GM12892 (cell line): Measurements from ENCODE around the gene CACNA2D3.

Experiments
- DNase-seq: peaks from one replicate; pipeline ENCODE4 v3.0.0; 2011; ENCODE audit not compliant: insufficient read length
- FAIRE-seq: peaks from 2 replicates; lab custom pipeline; 2011; peaks lifted over from hg19 to GRCh38; lab: Jason Lieb, UNC
- POLR2A ChIP-seq: IDR thresholded peaks from 2 replicates; pipeline ENCODE4 v1.6.1; 2011; ENCODE audit warnings: low read depth, low read length, control low read depth
- POLR2AphosphoS5 ChIP-seq: IDR thresholded peaks from 2 replicates; pipeline ENCODE4 v1.6.1; 2011; ENCODE audit warnings: low read depth, low read length, control low read depth
- TAF1 ChIP-seq: IDR thresholded peaks from 2 replicates; pipeline ENCODE4 v1.6.1; 2011; ENCODE audit warnings: low read depth, mild to moderate bottlenecking, control low read depth, low read length, borderline replicate concordance

Gene CACNA2D3

DNA sequence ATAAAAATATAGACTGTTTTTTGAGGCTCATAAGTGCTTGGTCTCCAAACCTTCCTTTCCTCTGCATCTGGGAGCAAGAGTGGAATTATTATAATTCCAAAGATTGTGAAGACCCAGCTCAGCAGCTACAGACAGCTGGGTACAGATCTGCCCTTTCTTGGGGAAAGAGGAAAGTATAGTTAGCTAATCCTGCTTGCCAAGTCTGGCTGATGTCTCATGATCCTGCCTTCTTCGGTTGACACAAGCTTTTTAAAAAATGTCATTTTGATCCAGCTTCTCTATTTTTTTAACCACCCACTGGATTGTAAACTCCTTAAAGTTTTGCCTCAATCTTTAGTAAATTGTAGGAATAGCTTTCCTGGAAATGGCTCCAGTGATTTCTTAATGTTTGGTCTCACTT, 624.4 kb downstream of the CACNA2D3 start:
- no peak for TF ChIP-seq POLR2A
- TF ChIP-seq POLR2AphosphoS5 = no peak
- no peak for TF ChIP-seq TAF1
- FAIRE-seq = no peak
- DNase-seq = no peak

DNA sequence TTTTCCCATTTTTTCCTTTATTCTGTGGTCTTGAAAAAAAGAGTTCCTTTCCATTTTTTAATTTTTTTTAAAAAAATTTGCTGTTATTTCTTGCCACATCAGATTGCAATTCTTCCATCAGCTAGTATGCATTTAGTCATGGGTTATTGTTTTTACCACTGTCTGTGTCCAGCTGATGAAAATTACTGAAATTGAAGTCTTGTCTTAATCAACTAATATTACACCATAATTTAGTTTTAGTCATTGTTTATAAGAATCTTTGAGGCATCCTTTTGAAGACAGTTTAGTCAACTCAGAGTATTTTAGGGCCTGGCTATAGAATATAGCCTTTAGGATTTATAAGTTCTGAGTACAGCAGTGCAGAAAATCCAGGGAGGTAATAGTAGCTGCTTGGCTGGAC, 633.4 kb downstream of the CACNA2D3 start:
- DNase-seq (no peak), FAIRE-seq (no peak)
- TF ChIP-seq POLR2AphosphoS5 = no peak
- TF ChIP-seq TAF1 = no peak
- no peak for TF ChIP-seq POLR2A

DNA sequence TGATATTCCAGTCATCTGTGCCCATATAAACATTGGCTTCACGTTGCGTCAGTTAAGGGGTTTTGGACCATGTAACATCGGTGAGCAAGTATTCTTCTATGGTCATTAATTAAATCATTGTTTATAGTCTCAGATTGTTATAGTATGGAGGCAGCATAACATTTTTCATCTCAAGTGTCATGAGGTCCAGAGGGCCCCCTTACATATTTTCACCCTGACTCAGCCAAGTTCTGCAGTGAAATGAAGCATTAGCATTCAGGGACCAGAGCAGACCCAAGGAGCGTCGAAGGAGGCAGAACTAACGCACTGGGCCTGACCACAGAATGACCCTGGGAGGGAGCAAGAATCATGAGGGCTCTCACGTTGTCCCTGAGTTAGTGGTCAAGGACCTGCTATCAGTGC, 634.0 kb downstream of the CACNA2D3 start:
- FAIRE-seq = no peak
- TF ChIP-seq POLR2A (no peak), TAF1 (no peak), POLR2AphosphoS5 (no peak)
- DNase-seq = no peak

- FAIRE-seq = no peak
- TF ChIP-seq POLR2A (no peak), TAF1 (no peak), POLR2AphosphoS5 (no peak)
- no peak for DNase-seq
Observed at GRCh38 chr3:54758461-54758860, 636.1 kb downstream of the CACNA2D3 start.

DNA sequence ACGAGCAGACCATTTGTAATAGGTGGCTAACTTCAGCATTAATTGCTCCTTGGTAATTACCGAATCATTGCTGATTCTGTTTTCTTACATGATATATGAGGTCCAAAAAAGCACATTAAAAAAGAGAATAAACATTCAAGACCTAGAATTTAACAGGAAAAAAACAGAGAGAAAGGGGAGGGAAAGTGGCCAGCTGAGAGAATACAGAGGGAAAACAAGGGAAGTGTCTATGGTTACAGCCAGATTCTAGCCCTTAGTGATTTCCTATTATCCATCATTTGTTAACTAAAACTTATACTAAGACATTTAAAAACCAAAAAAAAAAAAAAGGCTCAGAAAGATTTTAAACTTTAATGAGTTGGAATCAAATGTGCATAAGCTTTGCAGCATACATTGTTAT, 636.8 kb downstream of the CACNA2D3 start:
- FAIRE-seq = no peak
- no peak for DNase-seq
- TF ChIP-seq TAF1 = no peak
- TF ChIP-seq POLR2AphosphoS5 = no peak
- no peak for TF ChIP-seq POLR2A

DNA sequence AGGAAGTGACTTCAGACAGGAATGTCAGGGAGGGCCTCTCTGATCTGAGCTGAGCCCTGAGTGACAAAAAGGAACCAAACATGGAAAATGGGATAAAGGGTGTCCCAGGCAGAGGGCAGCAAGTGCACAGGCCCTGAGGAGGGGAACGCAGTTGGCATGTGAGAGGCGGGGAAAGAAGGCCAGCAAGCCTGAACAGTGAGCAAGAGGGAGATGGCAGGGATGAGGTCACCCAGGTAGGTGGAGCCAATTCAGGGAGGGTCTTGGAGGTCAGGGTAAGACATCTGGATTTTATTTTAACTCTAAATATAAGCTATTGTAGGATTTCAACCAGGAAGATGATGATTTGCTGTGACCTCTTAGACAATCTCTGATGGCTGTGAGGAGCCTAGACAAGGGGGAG, 637.8 kb downstream of the CACNA2D3 start:
- TF ChIP-seq POLR2A = no peak
- no peak for TF ChIP-seq POLR2AphosphoS5
- TF ChIP-seq TAF1 = no peak
- no peak for DNase-seq
- FAIRE-seq = no peak

GRCh38 chr3:54761637-54762036, 639.3 kb downstream of the CACNA2D3 start:
- no peak for TF ChIP-seq POLR2AphosphoS5
- no peak for TF ChIP-seq POLR2A
- no peak for TF ChIP-seq TAF1
- DNase-seq (no peak), FAIRE-seq (no peak)

DNA sequence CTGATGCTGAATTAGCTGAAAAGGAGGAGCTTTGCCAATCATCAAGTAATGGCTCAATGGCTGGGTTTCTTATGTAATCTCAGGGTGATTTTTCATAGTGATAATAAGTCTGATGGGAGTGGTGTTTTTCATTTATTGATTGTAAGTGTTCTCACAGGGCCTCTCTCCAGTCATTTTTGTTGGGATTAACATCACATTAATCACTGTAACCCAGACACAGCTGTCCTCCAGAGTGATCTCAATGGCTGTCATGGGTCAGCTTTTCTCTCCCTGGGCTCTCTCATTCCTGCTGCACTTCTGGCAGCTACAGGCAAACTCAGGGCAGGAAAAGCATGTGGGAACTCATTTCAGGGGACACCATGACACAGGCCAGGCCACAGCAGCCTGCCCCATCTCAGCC, 642.6 kb downstream of the CACNA2D3 start:
- TF ChIP-seq TAF1 (no peak), POLR2AphosphoS5 (no peak), POLR2A (no peak)
- DNase-seq = no peak
- FAIRE-seq = no peak

DNA sequence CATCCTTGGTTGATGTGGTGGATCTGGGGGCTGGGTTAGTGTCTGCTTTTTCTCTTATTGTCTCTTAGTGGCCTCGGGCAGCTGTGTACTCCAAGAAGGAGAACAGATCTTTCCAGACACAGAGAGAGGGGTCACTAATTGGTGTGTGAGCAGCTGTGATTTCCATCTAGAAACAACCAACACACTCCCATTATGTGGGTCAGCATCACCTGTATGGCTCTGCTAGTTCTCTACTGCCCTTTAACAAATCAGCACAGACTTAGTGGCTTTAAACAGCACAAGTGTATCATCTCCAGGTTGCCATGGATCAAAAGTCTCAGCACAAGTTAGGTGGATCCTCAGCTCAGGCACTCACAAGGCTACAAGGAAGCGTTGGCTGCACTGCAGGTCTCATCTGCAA, 648.7 kb downstream of the CACNA2D3 start:
- DNase-seq (no peak), FAIRE-seq (no peak)
- TF ChIP-seq TAF1 (no peak), POLR2A (no peak), POLR2AphosphoS5 (no peak)

DNA sequence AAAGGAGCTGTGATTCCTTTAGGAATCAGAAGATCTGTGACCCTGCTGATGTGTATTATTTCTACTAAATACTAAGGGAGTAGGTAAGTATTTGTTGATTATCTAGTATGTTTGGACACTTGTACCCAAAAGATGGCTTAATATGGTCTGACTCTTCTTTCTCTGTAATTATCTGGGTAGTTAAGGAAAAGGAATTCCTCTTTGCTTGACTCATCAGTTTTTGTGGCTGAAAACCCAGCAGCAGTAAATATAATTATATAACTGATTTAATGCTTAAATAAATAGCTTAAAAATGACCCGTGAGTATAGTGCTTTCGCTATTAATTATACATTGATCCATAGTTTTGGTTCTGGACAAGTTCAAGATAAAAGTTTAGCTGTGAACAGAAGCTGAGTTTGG, 649.7 kb downstream of the CACNA2D3 start:
- FAIRE-seq (no peak), DNase-seq (no peak)
- no peak for TF ChIP-seq POLR2A
- no peak for TF ChIP-seq POLR2AphosphoS5
- TF ChIP-seq TAF1 = no peak

DNA sequence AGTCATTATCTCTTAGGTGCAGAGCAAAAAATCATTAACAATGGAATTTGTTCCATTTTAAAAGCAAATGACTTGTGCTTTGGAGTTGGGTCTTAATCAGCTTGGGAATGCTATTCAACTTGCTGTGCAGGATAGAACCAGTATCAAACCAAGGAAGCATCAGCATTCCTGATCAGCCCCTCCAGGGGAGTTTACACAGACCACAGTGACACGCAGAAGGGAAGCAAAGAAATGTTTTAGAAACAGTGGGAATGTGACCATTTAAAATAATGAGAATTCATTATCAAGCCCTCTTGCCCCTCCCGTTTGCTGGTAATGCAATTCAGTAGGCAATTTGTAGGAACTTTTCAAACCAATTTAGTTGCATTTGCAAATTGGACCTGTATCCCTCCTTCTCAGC, 650.4 kb downstream of the CACNA2D3 start:
- no peak for DNase-seq
- no peak for FAIRE-seq
- TF ChIP-seq POLR2A = no peak
- no peak for TF ChIP-seq TAF1
- TF ChIP-seq POLR2AphosphoS5 = no peak

DNA sequence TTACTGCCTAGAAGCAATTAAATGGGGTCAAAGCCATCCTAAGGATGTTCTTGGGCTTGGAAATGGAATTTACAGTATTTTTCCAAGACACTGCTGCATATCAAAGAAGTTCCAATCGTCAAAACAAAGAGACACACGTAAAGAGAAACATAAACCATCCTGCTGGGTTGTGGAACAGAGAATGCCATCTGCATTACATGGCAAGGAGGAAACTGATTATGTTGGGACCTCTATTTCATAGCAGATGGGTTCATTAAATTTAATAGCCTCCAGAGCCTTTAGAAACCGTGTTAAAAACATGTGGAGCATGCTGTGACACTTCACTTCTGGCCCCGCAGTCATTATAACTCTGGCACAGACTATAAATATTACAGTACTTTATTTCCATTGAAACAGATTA, 650.9 kb downstream of the CACNA2D3 start:
- no peak for DNase-seq
- FAIRE-seq = no peak
- no peak for TF ChIP-seq TAF1
- no peak for TF ChIP-seq POLR2A
- no peak for TF ChIP-seq POLR2AphosphoS5

GRCh38 chr3:54776601-54777000, 654.2 kb downstream of the CACNA2D3 start:
- DNase-seq = no peak
- FAIRE-seq = no peak
- TF ChIP-seq POLR2A = no peak
- TF ChIP-seq TAF1 = no peak
- no peak for TF ChIP-seq POLR2AphosphoS5
